ENCODE data around the gene RTN4R. TPM values are rescaled to one million over a fixed set of nuclear protein-coding genes. Genes with fewer than 3 reads are reported as not detected.

Gene RTN4R
- total RNA-seq, 1 experiment from 2014 or later, result 19.0 TPM

- H3K4me2 ChIP-seq (ENCODE audit: low read length), result no peak overlapping the region
- H3K9me2 ChIP-seq (ENCODE audit: insufficient read depth), result no peaks in the 10 kb centered on the region
- ChIA-PET POLR2A (no interaction called here), CTCF (no interaction called here), RAD21 (ENCODE audit: low non-redundant PET in 1 of 2, low total read pairs in 2 of 2, uncharacterized antibody in 2 of 2, unreplicated experiment in 2 of 2) (no interaction called here)
- TF ChIP-seq ZBTB33 (IDR thresholded peaks at IDR 0.05; ENCODE audit: extremely low read depth, insufficient replicate concordance, low read length), result no peak
- no peak overlapping the region for H3K4me3 ChIP-seq (replicated peaks in 1 of 2; ENCODE audit: low read depth in 1 of 2, low read length in 2 of 2)
- no peaks in the 10 kb centered on the region for H3K27me3 ChIP-seq (ENCODE audit: insufficient read depth, low read length)
- no peak overlapping the region for H2AFZ ChIP-seq (ENCODE audit: low read depth, low read length, poor library complexity, severe bottlenecking)
- DNase-seq (ENCODE audit: low read depth, low spot score) (no peak), ATAC-seq (no peak)
- H3K79me2 ChIP-seq (ENCODE audit: insufficient read depth, low read length), result no peaks in the 10 kb centered on the region
- no peak overlapping the region for H3K27ac ChIP-seq (ENCODE audit: low read depth, low read length)
- intact Hi-C loops (cut with micrococcal nuclease), result no loop called here
- no peaks in the 10 kb centered on the region for H3K4me1 ChIP-seq (ENCODE audit: control insufficient read depth in 1 of 2, insufficient read depth in 2 of 2, low read length in 2 of 2)
- no TSS peak for BruUV-seq (replicated peaks)
- no peak overlapping the region for H3K9ac ChIP-seq (ENCODE audit: low read length)
- H4K20me1 ChIP-seq (ENCODE audit: insufficient read depth), result no peaks in the 10 kb centered on the region
- H3K36me3 ChIP-seq (ENCODE audit: control insufficient read depth in 1 of 2, insufficient read depth in 2 of 2, low read length in 2 of 2), result no peaks in the 10 kb centered on the region
- no peaks in the 10 kb centered on the region for H3K9me3 ChIP-seq (ENCODE audit: control insufficient read depth in 1 of 2, insufficient read depth in 1 of 2, low read depth in 1 of 2, low read length in 2 of 2)
Observed at GRCh38 chr22:20192293-20192971, 75.7 kb downstream of the RTN4R start.

GRCh38 chr22:20191803-20192202 is 76.3 kb downstream of the RTN4R start:
- CTCF ChIA-PET, result no interaction called here
- POLR2A ChIA-PET, result no interaction called here
- ATAC-seq (no peak), DNase-seq (ENCODE audit: low read depth, low spot score) (no peak)
- Histone ChIP-seq H3K27me3 (ENCODE audit: insufficient read depth, low read length) (no peaks in the 10 kb centered on the region), H3K9ac (ENCODE audit: low read length) (no peak overlapping the region), H3K27ac (ENCODE audit: low read depth, low read length) (no peak overlapping the region), H3K9me2 (ENCODE audit: insufficient read depth) (no peaks in the 10 kb centered on the region), H3K36me3 (ENCODE audit: control insufficient read depth in 1 of 2, insufficient read depth in 2 of 2, low read length in 2 of 2) (no peaks in the 10 kb centered on the region), H4K20me1 (ENCODE audit: insufficient read depth) (no peaks in the 10 kb centered on the region), H3K4me2 (ENCODE audit: low read length) (no peak overlapping the region), H3K9me3 (ENCODE audit: control insufficient read depth in 1 of 2, insufficient read depth in 1 of 2, low read depth in 1 of 2, low read length in 2 of 2) (no peaks in the 10 kb centered on the region), H2AFZ (ENCODE audit: low read depth, low read length, poor library complexity, severe bottlenecking) (no peak overlapping the region), H3K4me3 (replicated peaks in 1 of 2; ENCODE audit: low read depth in 1 of 2, low read length in 2 of 2) (no peak overlapping the region), H3K4me1 (ENCODE audit: control insufficient read depth in 1 of 2, insufficient read depth in 2 of 2, low read length in 2 of 2) (no peaks in the 10 kb centered on the region), H3K79me2 (ENCODE audit: insufficient read depth, low read length) (no peaks in the 10 kb centered on the region)
- RAD21 ChIA-PET (ENCODE audit: low non-redundant PET in 1 of 2, low total read pairs in 2 of 2, uncharacterized antibody in 2 of 2, unreplicated experiment in 2 of 2), result no interaction called here
- intact Hi-C loops (cut with micrococcal nuclease), result no loop called here
- no TSS peak for BruUV-seq (replicated peaks)
- TF ChIP-seq ZFX (IDR thresholded peaks at IDR 0.05), result no peak
- no peak for TF ChIP-seq CTCF (IDR thresholded peaks at IDR 0.05 in 2 of 3, conservative IDR thresholded peaks at IDR 0.05 in 1 of 3; ENCODE audit: borderline replicate concordance in 1 of 3, insufficient read depth in 1 of 3, low read depth in 2 of 3, low read length in 2 of 3)
- TF ChIP-seq EZH2phosphoT487 (IDR thresholded peaks at IDR 0.05; ENCODE audit: borderline replicate concordance), result no peak
- TF ChIP-seq ZBTB33 (IDR thresholded peaks at IDR 0.05; ENCODE audit: extremely low read depth, insufficient replicate concordance, low read length), result no peak
- TF ChIP-seq CEBPB (IDR thresholded peaks at IDR 0.05; ENCODE audit: low read depth), result no peak
- no peak for TF ChIP-seq EZH2 (IDR thresholded peaks at IDR 0.05)
- TF ChIP-seq RAD21 (IDR thresholded peaks at IDR 0.05; ENCODE audit: low read depth), result no peak
- TF ChIP-seq ELF1 (IDR thresholded peaks at IDR 0.05; ENCODE audit: borderline replicate concordance, low read depth), result no peak
- TF ChIP-seq FOSL1 (IDR thresholded peaks at IDR 0.05; ENCODE audit: low read depth), result no peak
- TF ChIP-seq ZNF274 (IDR thresholded peaks at IDR 0.05; ENCODE audit: low read depth, low read length), result no peak
- no peak for TF ChIP-seq TCF7L2 (IDR thresholded peaks at IDR 0.05; ENCODE audit: borderline replicate concordance, extremely low read depth, insufficient read depth, insufficient read length)
- TF ChIP-seq SP1 (IDR thresholded peaks at IDR 0.05; ENCODE audit: low read depth), result no peak

Measured in HCT116 (cell line).